Activated CD8-positive, alpha-beta memory T cell treated with anti-CD3 and anti-CD28 coated beads for 4 hours (primary cell): ENCODE results near the gene XPOT.
"Not testable (repeated sequence)": the region's sequence is repeated elsewhere in the genome, so short reads cannot be mapped to it uniquely, and the experiment has no call there.

Experiments used
- DNase-seq, 2 donors: peaks; one replicate each; pipeline ENCODE4 v3.0.0-alpha.2; 2020; ENCODE audit warnings: low read depth in 2 of 2

The XPOT gene

GRCh38 chr12:64403707-64404469, at the start of gene XPOT:
XPOT (plus strand) TSS chr12:64404392; CDS start chr12:64410036, 5,644 bp downstream.
- DNase-seq = peak; percentile 86 to 88

- DNase-seq = not testable (repeated sequence)
Observed at GRCh38 chr12:64356209-64356608, 48.0 kb upstream of the XPOT start.

- DNase-seq = not testable (repeated sequence)
Observed at GRCh38 chr12:64361173-64361572, 43.0 kb upstream of the XPOT start.

GRCh38 chr12:64362721-64363305, 41.4 kb upstream of the XPOT start:
- DNase-seq = no peak

- no peak for DNase-seq
Observed at GRCh38 chr12:64383675-64384074, 20.5 kb upstream of the XPOT start.

- DNase-seq = no peak
Observed at GRCh38 chr12:64385019-64385418, 19.2 kb upstream of the XPOT start.

- no peak for DNase-seq
Observed at GRCh38 chr12:64385468-64385867, 18.7 kb upstream of the XPOT start.

- no peak for DNase-seq
Observed at GRCh38 chr12:64387197-64387816, 16.9 kb upstream of the XPOT start.

- no peak for DNase-seq
Observed at GRCh38 chr12:64389154-64389553, 15.0 kb upstream of the XPOT start.

GRCh38 chr12:64390275-64390851, 13.8 kb upstream of the XPOT start, which contains the start of gene C12orf56:
C12orf56 (minus strand) TSS chr12:64390758; CDS start chr12:64390565, 193 bp downstream.
- DNase-seq = no peak

- DNase-seq = no peak
Observed at GRCh38 chr12:64392221-64392620, 12.0 kb upstream of the XPOT start.

- DNase-seq = no peak
Observed at GRCh38 chr12:64395739-64396138, 8.5 kb upstream of the XPOT start.

- no peak for DNase-seq
Observed at GRCh38 chr12:64400041-64400440, 4.2 kb upstream of the XPOT start.

GRCh38 chr12:64402181-64402580, 2.0 kb upstream of the XPOT start:
- DNase-seq = no peak

- DNase-seq = peak; percentile 59 to 68
Observed at GRCh38 chr12:64404470-64405256, 471 bp downstream of the XPOT start.

- no peak for DNase-seq
Observed at GRCh38 chr12:64407342-64408223, 3.4 kb downstream of the XPOT start.

- no peak for DNase-seq
Observed at GRCh38 chr12:64411427-64411826, 7.2 kb downstream of the XPOT start.

GRCh38 chr12:64412459-64412858, 8.3 kb downstream of the XPOT start:
- DNase-seq = no peak

GRCh38 chr12:64413884-64414283, 9.7 kb downstream of the XPOT start:
- DNase-seq = no peak

GRCh38 chr12:64418209-64418608, 14.0 kb downstream of the XPOT start:
- no peak for DNase-seq

- DNase-seq = no peak
Observed at GRCh38 chr12:64419696-64420095, 15.5 kb downstream of the XPOT start.
